ENCODE results near the gene SLC20A1. TPM values are rescaled to one million over a fixed set of nuclear protein-coding genes. Genes with fewer than 3 reads are reported as not detected.

SLC20A1 gene
- total RNA-seq, 120 experiments from 2014 or later, result 41.1 to 97.4 (median 66.6) TPM

Other genes starting within 250 kb of the SLC20A1 start
- 10 to 100 TPM; 22.6 to 76.9 (median 45.9) TPM for gene RGPD8, start 212.3 kb upstream of the SLC20A1 start, total RNA-seq
- 10 to 100 TPM; 43.6 to 88.0 (median 62.9) TPM for gene TTL, start 163.8 kb upstream of the SLC20A1 start, total RNA-seq
- gene POLR1B, start 103.5 kb upstream of the SLC20A1 start, total RNA-seq, result 10 to 100 TPM; 10.4 to 27.6 (median 17.8) TPM
- gene CHCHD5, start 61.3 kb upstream of the SLC20A1 start, total RNA-seq, result 10 to 100 TPM in 117 of 120 experiments, 1 to 10 TPM in 3; 8.2 to 25.8 (median 17.1) TPM
- 1 to 10 TPM in 11 of 120 experiments, under 1 TPM in 13, not detected in 96; 0.18 to 4.5 (median 0.84) TPM for gene NT5DC4, start 75.1 kb downstream of the SLC20A1 start, total RNA-seq
- gene CKAP2L, start 118.7 kb downstream of the SLC20A1 start, total RNA-seq, result 1 to 10 TPM in 11 of 120 experiments, under 1 TPM in 82, not detected in 27; 0.09 to 1.7 (median 0.47) TPM
- gene IL1A, start 138.6 kb downstream of the SLC20A1 start, total RNA-seq, result under 1 TPM in 69 of 120 experiments, not detected in 51; 0.21 to 0.97 (median 0.39) TPM
- gene IL1B, start 190.8 kb downstream of the SLC20A1 start, total RNA-seq, result 10 to 100 TPM in 12 of 120 experiments, 1 to 10 TPM in 78, under 1 TPM in 22, not detected in 8; 0.35 to 43.9 (median 2.7) TPM

Data from dorsolateral prefrontal cortex (tissue), 118 donors.